RPMI7951 (cell line): ENCODE measurements around the gene TIGAR. TPM values are rescaled to one million over a fixed set of nuclear protein-coding genes. Genes with fewer than 3 reads are reported as not detected.

ENCODE experiments used
- DNase-seq: peaks from one replicate; pipeline ENCODE4 v3.0.0-alpha.2; 2012; ENCODE audit warnings: low read depth
- total RNA-seq: library from RNA; depleted of rRNA; stranded (reverse); fragments of >200 nt; shearing (Covaris generic); gene quantifications from 2 replicates; pipeline ENCODE4 v1.2.3, GENCODE V29; 2014

TIGAR gene
- total RNA-seq, 1 experiment from 2014 or later: 5.9 TPM

DNA sequence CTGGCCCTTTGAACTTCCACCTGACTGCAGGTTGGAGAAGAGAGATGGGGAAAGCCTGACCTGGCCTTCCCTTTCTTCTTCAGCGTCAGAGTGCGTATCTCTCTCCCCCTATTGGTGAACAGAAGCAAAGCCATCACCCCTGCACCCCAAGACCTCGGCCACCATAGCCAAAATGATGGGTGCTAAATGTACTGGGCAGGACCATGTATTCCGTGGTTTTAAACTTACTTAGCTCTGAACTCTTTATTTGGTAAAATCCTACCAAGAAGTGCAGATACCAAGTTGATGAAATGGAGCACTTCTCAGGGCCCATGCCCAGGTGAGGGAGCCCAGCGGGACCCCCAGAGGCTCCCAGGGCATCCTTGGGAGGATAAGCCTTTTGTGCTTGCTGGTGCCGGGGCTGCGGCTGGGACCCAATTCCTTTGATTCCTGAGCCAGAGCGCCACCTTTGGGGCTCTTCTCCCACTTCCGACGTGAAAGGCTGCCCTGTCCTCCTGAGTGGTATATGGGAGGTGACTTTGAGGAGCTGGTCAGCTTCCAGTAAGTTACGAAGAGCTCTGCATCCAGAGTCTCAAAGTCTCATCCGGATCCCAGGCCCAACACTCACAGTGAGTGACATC, 38.0 kb upstream of the TIGAR start:
- no peak for DNase-seq

DNA sequence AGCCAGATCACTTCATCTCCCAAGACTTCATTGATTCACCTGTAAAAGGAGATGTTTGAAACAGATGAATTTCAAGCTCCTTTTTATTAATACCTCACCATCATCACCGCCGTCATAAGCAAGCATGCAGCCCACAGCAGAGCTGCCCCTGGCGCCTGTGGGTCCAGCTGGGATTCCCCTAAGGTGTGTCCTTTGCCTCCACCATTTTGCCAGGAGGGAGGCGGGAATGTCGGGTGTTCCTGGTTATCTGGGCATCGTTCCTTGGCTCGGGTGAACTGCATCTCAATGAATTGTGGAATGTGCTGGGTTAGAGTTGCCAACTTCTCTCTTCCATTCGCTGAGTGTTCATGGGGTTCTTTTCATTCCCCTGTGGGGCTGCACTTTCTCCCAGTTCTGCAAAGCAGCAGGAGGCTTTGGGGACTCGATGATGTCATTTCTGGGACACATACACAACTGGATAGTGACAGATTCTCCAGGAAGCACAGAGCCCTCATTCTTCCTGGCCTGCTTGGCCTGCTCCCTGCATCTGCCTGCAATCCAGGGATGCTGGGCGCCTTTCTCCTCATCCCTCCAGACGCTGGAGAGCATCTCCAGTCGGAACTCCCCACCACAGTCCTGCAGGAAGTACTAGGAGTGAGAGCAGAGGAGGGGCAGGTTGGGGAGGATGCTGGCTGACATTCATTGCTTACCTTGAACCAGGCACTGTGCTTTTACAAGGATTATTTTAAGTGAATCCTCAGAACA, 37.3 kb upstream of the TIGAR start:
- DNase-seq: no peak

DNA sequence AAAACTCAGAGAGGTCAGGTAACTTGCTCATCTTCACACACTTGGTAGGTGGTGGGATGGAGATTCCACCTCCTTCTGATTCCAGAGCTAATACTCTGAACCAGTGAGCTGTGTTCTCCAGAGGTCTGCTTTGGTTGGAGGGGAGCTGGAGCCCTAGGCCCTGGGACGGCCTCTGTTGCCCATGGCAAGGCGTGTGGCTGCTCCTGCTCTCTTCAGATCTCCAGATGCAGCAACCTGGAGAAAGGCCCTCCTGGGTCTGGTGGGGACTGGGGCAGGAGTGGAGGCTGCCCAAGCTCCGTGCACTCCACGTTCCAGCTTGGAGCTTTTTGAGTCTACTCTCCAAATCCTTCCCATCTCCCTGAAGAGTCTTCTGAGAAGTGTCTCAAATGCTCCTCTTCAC, 36.7 kb upstream of the TIGAR start:
- no peak for DNase-seq

DNA sequence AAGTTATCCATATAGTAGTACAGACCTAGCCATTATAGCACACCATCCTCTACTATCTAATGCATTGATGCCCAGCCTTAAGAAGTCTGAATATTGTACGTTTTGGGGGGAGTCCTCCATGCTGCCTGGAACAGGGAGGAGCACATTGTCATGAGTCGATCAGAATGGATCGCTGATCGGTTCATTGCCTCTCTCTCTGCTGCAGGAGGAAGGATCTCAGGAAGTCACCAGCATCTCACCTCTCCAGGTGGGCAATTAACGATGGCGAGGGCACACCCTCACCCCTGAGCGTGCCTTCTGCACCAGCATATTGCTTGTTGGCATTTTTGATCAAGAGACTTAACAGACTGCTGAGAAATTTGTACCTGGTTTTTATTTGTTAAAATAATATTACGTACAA, 35.9 kb upstream of the TIGAR start:
- DNase-seq: no peak

DNA sequence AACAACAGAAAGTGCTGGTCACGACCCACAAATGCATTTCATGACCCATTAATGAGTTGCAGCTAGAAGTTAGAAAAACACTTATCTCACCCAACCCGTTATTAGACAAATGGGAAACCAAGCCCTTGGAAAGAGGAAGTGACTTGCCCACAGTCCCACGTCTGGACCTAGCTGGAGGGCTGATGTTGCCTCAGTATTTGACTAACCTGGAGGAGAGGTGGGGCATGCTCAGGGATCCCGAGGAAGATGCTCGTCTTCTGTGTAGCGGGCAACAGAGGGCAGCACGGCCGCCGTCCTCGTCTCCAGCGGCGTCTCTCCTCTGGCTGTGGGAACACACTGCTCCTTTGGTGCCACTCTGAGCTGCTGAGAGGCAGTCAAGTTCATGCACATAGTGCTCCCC, 34.8 kb upstream of the TIGAR start:
- no peak for DNase-seq

DNA sequence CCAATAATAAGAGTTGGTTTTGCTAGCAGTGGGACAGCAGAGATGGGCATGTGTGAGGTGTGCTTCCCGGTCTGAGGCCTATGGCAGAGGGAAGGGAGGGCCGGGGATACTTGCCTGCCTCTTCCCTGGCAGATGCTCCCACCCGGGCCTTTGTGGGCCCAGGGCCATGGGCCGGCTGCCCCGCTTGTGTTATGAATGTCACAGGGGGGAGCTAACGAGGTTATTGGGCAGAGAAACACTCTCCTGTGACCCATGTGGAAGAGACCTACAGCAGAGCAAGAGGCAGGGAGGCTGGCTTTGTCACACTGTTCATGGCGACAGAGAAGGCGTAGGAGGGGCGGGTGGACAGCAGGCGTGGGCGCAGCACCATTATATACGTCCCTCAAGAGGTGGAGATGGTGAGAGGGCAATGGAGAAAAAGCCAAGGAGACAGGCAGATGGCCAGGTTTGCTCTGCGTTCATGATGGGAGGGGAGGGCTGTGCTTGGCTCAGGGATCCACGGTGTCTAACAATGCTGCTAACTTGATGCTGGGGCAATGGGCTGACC, 34.2 kb upstream of the TIGAR start:
- DNase-seq: no peak

DNA sequence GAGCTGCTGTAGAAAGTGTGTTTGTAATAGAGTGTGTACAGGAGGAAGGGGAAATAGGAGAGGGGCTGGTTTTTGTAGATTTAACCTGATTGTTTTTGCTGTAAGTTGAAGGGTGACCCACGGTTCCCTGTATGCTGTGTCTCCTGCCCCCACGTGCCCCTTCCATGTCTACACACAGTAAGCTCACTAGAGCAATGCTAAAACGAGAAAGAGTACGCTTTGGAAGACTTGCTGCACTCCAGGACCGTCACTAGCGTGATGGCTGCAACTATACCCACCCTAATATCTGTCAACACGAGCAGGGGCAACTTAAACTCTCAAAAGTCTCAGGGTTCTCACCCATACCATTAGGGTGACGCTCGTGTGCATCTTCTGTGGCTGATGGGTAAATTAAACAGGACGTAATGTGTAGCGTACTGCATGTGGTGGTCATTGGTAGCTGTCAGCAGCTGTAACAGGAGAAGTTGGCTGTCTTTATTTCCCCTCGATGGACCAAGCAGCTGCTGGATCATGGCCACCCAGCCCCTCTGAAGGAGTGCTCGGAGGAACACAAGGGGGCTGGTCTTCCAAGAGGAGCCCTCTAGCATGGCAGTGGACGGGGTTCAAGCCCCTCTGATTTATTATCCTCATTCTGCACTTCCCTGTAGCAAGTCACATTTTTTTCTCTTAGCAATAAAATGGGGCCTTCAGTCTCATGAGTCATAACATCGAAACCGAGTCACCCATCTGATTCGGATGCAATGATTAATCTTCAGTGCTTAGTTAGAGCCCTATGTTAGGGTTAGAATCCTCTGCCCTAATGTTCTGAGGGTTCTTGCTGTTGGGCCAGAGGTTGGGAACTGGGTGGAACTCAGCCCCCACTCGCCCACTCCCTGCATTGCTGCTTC, 33.4 kb upstream of the TIGAR start:
- no peak for DNase-seq

DNA sequence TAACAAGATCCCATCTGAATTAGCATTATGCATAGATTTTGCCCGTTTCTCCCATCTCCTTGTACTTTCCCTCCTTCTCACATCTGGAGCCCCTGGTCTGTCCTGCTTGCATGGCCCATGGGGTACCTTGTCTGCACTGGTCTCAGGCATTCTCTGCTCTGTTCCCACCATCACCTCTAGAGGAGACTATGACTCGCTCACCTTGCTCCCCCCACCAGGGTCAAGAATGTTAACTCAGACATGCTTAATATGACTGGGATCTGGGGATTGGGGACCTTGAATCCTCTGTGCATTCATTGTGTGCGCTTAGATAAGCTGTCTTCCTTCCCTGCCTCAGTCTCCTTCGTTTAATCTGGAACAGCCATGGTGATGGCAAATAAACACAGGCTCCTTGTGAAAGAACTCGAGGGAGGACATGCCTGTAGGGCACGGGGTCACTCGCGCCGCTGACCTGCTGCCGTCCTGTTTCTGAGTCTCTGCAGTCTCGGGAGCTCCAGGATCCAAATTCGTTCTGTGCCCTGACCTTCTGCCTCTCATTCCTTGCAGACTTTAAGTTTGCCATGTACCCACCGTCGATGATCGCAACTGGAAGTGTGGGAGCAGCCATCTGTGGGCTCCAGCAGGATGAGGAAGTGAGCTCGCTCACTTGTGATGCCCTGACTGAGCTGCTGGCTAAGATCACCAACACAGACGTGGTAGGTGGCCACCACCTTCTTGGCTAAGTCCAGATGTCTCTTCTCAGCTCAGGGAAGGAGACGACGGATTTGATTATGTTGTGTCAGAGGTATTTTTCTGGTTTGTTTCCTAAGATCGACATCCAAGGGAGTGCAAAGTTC, 32.5 kb upstream of the TIGAR start:
- no peak for DNase-seq

DNA sequence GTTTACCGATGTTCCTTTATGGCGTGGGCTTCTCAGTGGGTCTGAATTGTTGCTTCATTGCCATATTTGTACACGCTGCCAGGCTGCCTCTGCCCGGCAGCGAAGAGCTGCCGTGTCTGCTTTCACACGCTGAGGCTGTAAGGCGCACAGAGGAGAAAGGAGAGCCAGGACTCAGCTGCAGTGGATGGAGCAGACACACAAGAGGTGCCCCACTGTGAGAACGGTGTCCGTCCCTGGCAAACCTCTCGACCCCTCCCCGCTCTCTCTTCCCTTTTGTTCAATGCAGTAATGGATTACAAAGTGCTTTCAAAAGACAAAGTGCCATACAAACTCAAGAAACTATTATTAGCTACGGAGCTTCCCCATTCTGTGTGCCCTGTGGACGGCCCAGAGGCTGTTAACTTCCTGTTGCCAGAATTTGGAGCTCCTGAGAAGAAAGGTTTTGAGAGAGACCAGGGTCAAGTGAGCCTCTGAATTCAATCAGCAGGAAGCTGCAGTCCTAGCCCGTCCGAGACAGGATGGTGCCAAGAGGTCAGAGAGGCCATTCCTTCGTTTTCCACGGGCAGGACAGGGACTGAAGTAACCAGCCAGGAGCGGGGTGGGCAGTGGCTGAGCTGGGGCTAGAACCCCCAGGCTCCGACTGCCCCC, 31.7 kb upstream of the TIGAR start:
- DNase-seq: no peak

DNA sequence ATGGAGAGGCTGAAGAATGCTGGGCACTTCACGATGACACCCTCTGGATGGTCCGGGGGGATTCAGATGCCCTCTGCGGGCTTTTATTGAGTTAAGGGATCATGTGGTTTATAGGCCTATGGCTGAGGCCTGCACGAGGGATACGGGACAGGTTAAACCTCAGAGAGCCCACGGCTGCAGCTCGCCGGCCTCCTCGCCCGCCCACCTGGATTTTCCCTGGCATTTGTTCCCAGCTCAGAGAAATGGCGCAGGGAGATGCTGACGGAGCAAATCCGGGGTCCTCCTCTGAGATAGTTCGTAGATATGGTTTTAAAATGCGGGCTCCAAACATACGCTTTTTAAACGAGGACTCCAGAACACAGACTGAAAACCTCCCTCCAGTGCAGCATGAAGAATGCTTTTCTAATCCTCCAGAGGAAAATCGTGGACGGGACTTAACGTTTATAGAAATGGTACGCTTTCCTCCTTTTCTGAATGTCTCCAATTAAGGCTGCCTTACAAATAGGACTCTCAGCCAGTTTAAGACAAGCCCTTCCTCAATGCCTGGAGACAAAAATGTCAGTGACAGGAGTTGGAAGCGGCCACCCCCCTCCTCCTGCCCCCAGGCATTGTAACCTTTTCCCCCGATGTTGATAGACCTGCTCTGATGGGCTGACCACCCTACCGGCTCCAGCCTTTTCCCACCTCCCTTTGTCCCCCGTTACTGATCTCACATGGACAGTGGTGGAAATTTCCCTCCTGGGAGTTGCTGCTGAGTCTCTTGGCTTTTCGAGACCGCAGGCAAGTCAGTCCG, 30.8 kb upstream of the TIGAR start:
- no peak for DNase-seq

DNA sequence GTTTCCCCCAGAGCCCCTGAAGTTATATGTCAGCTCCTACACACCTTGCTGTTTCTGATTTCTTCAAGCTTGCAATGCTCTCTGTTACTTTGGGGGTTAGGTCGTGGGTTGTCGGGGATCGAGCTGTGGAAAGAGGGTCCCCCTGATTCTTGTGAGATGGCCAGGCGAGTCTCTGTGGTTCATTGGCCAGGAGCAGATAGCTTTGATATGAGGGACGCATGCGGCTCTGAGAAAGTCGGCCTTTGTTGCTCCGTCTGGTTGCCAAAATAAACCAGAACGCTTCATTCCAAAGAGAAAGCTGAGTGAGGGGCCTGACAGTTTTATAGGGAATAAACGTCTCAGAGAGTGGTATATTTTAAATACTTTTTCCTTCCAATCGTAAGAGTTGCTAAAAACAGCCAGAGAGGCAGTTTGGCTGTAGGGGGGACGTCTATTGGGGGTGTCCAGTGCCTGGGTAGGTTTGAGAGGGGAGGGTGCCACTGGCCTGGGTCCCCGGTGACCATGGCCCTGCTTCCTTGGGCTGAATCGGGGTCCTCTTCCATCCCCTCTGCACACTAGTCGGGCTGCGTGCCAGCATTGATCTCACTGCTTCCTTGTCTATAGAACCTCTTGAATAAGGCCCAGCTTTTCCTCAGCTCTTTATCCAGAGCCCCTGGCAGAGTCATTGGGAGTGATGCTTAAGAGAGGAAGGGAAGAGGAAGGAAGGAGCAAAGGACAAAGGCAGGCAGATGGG, 28.5 kb upstream of the TIGAR start:
- no peak for DNase-seq

DNA sequence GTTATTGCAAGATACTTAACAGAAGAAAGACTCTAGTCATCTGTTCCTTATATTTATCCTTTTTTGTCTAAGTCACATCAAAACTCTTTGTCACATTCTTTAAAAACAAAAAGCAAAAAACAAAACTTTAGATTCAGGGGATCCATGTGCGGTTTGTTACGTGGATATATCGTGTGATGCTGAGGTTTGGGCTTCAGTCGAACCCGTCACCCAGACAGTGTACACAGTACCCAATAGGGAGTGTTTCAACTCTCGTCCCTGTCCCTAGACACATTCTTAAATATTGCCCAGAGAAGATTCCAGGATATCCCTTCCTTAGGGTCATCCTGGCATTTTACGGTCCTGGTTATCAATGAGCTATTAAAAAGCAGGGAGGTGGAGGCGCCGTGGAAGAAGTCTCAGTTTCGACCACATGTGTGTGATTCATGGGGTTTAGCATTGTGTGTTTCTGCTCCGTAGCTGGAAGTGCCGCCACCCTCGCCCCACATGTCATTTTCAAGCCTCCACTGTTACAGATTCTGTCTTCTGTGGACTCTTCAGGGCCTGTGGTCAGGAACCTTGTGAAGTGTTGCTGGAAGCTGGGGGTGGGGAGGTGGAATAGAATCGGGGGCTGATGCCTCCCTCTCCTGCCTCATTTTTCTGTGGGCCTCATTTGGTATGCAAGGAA, 27.6 kb upstream of the TIGAR start:
- DNase-seq: no peak

DNA sequence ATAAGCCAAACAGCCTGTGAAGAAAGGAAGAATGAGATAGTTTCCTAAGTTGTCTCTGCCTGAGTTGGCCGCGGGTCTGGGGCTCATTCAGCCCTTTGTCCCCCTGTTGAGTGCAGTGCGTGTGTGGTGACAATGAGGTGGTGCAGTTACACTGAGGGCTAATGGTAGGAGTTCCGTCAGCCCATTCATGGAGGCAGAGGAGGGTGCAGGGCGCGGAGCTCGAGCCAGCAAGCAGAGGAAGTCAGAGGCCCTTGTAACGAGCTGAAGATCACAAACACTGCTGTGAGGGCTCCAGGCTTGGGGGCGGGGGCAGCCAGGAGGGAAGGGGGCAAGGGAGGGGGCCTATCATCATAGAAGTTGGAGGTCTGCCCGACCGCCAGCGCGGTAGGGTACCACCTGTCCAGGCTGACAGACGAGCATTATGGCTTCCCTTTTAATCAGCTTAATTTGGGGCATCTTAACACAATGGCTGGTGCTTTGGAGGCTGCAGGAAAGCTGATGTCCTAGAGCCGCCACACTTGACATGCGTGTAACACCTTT, 27.0 kb upstream of the TIGAR start:
- DNase-seq: no peak

DNA sequence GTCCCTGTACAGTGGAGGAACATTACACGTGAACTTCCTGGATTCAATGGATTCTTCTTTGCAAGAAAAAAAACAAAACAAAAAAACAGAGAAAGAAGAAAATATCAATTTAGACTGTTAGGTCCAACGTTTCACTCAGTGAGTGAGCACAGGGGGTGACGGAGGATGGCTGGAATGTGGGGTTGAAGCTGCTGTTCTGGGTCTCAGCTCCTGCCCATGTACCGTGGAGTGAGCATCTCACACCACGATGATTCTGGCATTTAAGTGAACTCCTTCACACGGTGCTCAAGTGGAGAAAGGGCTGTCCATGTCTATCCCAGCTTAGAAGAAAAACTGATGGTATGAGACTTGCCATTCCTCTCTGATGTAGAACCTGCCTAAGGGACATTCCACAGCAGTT, 24.3 kb upstream of the TIGAR start:
- no peak for DNase-seq

DNA sequence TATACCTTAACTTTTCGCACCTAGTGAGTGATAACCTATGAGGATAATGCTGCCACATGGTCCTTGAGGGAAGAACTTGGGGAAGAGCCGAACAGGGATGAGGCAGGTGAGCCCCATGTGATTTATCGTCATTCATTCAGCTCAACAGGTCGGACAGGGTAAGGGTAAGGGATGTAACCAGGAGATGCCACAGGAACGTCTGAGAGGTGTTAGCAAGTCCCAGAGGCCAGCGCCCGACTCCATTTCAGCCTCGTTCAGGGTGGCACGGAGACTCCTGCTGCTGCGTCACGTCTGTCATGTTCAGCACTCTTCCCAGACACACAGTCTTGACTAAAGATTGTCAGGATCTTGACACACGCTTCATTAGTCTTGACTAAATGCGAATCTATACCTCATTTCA, 23.4 kb upstream of the TIGAR start:
- DNase-seq: no peak

DNA sequence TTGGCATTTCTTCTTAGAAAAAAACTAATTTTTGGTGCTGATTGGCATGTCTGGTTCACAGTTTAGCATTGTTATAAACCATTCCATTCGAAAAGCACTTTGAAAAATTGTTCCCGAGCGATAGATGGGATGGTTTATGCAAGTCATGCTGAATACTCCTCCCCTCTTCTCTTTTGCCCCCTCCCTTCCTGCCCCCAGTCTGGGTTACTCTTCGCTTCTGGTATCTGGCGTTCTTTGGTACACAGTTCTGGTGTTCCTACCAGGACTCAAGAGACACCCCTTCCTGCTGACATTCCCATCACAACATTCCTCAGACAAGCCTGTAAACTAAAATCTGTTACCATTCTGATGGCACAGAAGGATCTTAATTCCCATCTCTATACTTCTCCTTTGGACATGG, 20.1 kb upstream of the TIGAR start:
- DNase-seq: no peak

DNA sequence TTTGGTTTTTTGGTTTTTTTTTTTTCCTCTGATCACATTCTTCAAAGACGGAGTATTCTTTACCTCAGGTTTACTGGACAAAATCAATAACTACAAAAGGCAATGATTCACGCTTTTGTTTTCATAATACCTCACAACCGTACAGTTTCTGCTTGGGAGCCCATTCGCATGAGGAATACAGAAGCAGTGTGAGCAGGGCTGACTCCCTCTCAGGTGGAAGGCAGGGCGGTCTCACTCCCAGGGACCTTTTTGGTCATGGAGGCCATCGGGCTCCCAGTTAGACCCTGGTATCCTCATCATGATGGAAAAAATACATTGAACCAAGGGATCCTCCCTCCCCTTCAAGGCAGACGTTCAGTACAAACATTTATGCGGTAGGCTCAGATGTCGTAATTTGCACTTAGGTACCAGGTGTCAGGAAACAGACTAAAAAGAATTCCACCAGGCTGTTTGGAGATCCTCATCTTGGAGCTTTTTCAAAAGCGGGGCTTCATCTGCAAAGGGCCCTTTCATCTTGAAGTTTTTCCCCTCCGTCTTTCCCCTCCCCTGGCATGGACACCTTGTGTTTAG, 19.0 kb upstream of the TIGAR start:
- no peak for DNase-seq

DNA sequence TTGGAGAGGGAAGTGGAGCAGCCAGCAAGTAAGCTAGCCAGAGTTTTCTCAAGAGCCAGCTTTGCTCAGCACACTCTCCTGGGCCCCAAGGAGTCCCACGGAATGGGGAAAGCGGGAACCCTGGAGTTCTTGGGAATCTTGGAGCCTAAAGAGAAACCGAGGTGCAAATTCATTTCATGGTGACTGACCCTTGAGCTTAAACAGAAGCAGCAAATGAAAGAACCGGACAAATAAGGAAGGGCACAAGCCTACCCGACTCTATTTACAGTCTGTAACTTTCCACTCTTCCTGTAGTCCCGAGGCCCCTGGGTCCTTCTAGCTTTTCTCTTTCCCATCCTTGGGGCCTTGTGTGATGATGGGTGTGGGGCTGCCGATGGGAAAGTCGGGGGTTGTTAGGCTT, 18.1 kb upstream of the TIGAR start:
- DNase-seq: no peak
